ENCODE measurements around the gene CTNNA1.
A peak's percentile ranks its signal among the peaks of the same experiment; 100 is the strongest.

DNA sequence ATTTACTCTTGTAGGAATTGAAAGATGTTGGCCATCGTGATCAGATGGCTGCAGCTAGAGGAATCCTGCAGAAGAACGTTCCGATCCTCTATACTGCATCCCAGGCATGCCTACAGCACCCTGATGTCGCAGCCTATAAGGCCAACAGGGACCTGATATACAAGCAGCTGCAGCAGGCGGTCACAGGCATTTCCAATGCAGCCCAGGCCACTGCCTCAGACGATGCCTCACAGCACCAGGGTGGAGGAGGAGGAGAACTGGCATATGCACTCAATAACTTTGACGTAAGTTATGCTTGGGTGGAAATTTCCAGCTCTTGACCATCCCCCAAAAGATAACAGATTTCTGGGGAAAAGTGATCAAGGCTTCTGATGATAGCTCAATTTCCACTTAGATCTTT, 71.3 kb downstream of the CTNNA1 start:
- TF ChIP-seq, protein P1, sequence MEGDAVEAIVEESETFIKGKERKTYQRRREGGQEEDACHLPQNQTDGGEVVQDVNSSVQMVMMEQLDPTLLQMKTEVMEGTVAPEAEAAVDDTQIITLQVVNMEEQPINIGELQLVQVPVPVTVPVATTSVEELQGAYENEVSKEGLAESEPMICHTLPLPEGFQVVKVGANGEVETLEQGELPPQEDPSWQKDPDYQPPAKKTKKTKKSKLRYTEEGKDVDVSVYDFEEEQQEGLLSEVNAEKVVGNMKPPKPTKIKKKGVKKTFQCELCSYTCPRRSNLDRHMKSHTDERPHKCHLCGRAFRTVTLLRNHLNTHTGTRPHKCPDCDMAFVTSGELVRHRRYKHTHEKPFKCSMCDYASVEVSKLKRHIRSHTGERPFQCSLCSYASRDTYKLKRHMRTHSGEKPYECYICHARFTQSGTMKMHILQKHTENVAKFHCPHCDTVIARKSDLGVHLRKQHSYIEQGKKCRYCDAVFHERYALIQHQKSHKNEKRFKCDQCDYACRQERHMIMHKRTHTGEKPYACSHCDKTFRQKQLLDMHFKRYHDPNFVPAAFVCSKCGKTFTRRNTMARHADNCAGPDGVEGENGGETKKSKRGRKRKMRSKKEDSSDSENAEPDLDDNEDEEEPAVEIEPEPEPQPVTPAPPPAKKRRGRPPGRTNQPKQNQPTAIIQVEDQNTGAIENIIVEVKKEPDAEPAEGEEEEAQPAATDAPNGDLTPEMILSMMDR (IDR thresholded peaks at IDR 0.05): no peak
- peak in 1 of 2 donors; percentile 32 for TF ChIP-seq POLR2A (IDR thresholded peaks at IDR 0.05)

Measured in adrenal gland (tissue), 5 donors.